HepG2 (cell line): ENCODE data around the gene SH2D3A. TPM values are rescaled to one million over a fixed set of nuclear protein-coding genes. Genes with fewer than 3 reads are reported as not detected.

Experiments used
- ATF7 ChIP-seq, 2 experiments: fragments of 450-650 bp in 1 of 2; sonication (generic) in 1 of 2; formaldehyde crosslinking in 1 of 2; IDR thresholded peaks; 2 replicates each; pipeline versions ENCODE4 v1.4.0 to v1.6.1; 2016 to 2020; ENCODE audit warnings: antibody characterized with exemption in 1 of 2, mild to moderate bottlenecking in 1 of 2, missing genetic modification reagents in 1 of 2
- KDM6A ChIP-seq: IDR thresholded peaks from 2 replicates; pipeline ENCODE4 v1.6.1; 2016; ENCODE audit warnings: low read depth
- POGK ChIP-seq: sonication (generic); formaldehyde crosslinking; conservative IDR thresholded peaks from 2 replicates; pipeline ENCODE4 v1.8.0; 2022; ENCODE audit warnings: mild to moderate bottlenecking, moderate library complexity, missing genetic modification reagents
- RFX1 ChIP-seq: fragments of 450-650 bp; IDR thresholded peaks from 2 replicates; pipeline ENCODE4 v1.6.1; 2017
- SMAD9 ChIP-seq: sonication (generic); formaldehyde crosslinking; IDR thresholded peaks from 2 replicates; pipeline ENCODE4 v1.5.1; 2020; ENCODE audit warnings: mild to moderate bottlenecking, missing genetic modification reagents
- ZNF318 ChIP-seq: sonication (generic); formaldehyde crosslinking; IDR thresholded peaks from 2 replicates; pipeline ENCODE4 v1.4.0; 2020; ENCODE audit warnings: mild to moderate bottlenecking, missing genetic modification reagents
- ZNF33B ChIP-seq: sonication (generic); formaldehyde crosslinking; IDR thresholded peaks from 2 replicates; pipeline ENCODE4 v1.5.1; 2020; ENCODE audit warnings: mild to moderate bottlenecking, missing genetic modification reagents
- polyA plus RNA-seq, 8 experiments: library from polyadenylated mRNA; depleted of rRNA in 3 of 8; stranded (reverse) in 7 of 8; unstranded in 1 of 8; fragments of >200 nt; fragmentation: Illumina TruSeq in 4 of 8; extraction: Trizol in 4 of 8; gene quantifications; 2 replicates each; pipeline versions ENCODE4 v1.2.1 to v1.2.3, GENCODE V29; 2011 to 2016; ENCODE audit warnings: low read depth in 4 of 8, missing spikeins in 1 of 8, mixed read lengths in 1 of 8; ENCODE audit not compliant: insufficient read depth in 1 of 8
- total RNA-seq, 5 experiments: library from RNA; depleted of rRNA; stranded (reverse); fragments of >200 nt; fragmentation: Illumina TruSeq; extraction: Trizol; gene quantifications; 2 replicates each; pipeline ENCODE4 v1.2.3, GENCODE V29; 2016; ENCODE audit warnings: low read depth in 1 of 5
- TF ChIP-seq, protein P1 (sequence below): sonication (generic); formaldehyde crosslinking; IDR thresholded peaks from 2 replicates; pipeline ENCODE4 v1.5.1; 2020; ENCODE audit warnings: mild to moderate bottlenecking, missing genetic modification reagents, moderate library complexity
- TF ChIP-seq, protein P2 (sequence below): IDR thresholded peaks from 2 replicates; pipeline ENCODE4 v1.6.1; 2016; ENCODE audit warnings: mild to moderate bottlenecking, missing biosample characterization, missing genetic modification reagents
- TF ChIP-seq, protein P3 (sequence below): sonication (generic); formaldehyde crosslinking; IDR thresholded peaks from 2 replicates; pipeline ENCODE4 v1.8.1; 2023; ENCODE audit warnings: mild to moderate bottlenecking, moderate library complexity, missing genetic modification reagents
- TF ChIP-seq, protein P4 (sequence below): sonication (generic); formaldehyde crosslinking; IDR thresholded peaks from 2 replicates; pipeline ENCODE4 v1.5.1; 2020; ENCODE audit warnings: missing genetic modification reagents, mild to moderate bottlenecking, borderline replicate concordance
- TF ChIP-seq, protein P5 (sequence below): sonication (generic); formaldehyde crosslinking; IDR thresholded peaks from 2 replicates; pipeline ENCODE4 v1.5.1; 2020; ENCODE audit warnings: mild to moderate bottlenecking, moderate library complexity, missing genetic modification reagents

Gene SH2D3A
- total and polyA plus RNA-seq, 2 of the 13 experiments (the other 11 are each of a cell fraction or from before 2014, with no cell fraction given) = 1.0 to 2.2 TPM

DNA sequence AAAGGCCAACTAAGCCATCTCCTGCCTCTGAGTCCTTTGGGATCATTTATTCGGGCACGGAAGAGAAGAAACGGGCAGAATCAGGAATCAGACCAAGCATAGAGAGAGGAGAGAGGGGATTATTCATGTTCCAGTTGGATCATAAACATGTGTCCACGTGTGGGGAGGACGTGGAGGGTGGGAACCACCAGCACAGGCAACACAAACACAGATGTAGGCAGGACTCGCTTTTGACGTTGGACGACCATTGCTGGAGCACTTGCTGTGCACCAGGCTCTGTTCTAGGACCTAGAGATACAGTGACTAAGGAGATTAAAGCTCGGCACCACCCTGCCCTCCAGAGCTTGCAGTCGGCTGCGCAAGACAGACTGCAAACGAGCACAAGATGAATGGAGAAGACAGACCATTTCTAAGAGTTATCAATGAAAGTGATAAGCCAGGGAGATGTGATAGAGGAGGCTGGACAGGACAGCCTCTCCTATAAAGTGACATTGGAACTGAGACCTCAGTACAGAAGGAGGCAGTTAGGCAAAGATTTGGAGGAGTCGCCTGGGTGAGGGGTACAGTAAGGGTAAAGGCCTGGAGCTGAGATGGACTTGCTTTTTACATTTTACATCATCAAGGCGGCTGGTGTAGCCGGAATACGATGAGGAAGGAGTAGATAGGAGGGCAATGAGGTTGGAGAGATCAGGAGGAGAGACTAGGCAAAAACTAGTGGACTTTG, 716 bp downstream of the SH2D3A start (continued):
- TF ChIP-seq, protein P1, sequence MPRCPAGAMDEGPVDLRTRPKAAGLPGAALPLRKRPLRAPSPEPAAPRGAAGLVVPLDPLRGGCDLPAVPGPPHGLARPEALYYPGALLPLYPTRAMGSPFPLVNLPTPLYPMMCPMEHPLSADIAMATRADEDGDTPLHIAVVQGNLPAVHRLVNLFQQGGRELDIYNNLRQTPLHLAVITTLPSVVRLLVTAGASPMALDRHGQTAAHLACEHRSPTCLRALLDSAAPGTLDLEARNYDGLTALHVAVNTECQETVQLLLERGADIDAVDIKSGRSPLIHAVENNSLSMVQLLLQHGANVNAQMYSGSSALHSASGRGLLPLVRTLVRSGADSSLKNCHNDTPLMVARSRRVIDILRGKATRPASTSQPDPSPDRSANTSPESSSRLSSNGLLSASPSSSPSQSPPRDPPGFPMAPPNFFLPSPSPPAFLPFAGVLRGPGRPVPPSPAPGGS (CRISPR knock-in tag) = 0 out of 2 replicates have a peak, but pooled peaks have one; percentile 10
- TF ChIP-seq ATF7 (IDR thresholded peaks at IDR 0.05) (no peak), ATF7 (CRISPR knock-in tag; IDR thresholded peaks at IDR 0.05) (0 out of 2 replicates have a peak, but pooled peaks have one; percentile 5), POGK (CRISPR knock-in tag) (no peak), RFX1 (no peak), ZNF318 (CRISPR knock-in tag) (no peak), SMAD9 (CRISPR knock-in tag) (no peak), KDM6A (CRISPR knock-in tag) (no peak), ZNF33B (CRISPR knock-in tag) (no peak)
- TF ChIP-seq, protein P2, sequence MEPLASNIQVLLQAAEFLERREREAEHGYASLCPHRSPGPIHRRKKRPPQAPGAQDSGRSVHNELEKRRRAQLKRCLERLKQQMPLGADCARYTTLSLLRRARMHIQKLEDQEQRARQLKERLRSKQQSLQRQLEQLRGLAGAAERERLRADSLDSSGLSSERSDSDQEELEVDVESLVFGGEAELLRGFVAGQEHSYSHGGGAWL = no peak
- TF ChIP-seq, protein P3, sequence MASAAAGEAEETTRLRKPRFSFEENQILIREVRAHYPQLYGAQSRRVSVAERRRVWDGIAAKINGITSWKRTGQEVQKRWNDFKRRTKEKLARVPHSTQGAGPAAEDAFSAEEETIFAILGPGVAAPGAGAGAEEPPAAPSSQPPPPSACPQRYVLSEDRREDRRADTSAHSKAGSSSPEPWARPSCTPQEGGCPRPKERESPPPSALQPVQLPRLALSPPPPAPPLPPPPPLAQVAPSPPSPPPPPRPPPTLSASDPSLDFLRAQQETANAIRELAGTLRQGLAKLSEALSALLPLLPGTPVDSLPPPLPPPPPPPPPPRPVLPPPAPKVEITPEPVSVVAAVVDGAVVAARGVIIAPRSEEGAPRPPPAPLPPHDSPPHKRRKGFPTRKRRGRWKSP (CRISPR knock-in tag) = no peak
- TF ChIP-seq, protein P4, sequence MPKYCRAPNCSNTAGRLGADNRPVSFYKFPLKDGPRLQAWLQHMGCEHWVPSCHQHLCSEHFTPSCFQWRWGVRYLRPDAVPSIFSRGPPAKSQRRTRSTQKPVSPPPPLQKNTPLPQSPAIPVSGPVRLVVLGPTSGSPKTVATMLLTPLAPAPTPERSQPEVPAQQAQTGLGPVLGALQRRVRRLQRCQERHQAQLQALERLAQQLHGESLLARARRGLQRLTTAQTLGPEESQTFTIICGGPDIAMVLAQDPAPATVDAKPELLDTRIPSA (CRISPR knock-in tag) = no peak
- TF ChIP-seq, protein P5, sequence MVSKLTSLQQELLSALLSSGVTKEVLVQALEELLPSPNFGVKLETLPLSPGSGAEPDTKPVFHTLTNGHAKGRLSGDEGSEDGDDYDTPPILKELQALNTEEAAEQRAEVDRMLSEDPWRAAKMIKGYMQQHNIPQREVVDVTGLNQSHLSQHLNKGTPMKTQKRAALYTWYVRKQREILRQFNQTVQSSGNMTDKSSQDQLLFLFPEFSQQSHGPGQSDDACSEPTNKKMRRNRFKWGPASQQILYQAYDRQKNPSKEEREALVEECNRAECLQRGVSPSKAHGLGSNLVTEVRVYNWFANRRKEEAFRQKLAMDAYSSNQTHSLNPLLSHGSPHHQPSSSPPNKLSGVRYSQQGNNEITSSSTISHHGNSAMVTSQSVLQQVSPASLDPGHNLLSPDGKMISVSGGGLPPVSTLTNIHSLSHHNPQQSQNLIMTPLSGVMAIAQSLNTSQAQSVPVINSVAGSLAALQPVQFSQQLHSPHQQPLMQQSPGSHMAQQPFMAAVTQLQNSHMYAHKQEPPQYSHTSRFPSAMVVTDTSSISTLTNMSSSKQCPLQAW = no peak
